H9 (cell line): ENCODE results near the gene ZNF202. TPM values are rescaled to one million over a fixed set of nuclear protein-coding genes. Genes with fewer than 3 reads are reported as not detected.

Experiments
- DNase-seq: peaks from one replicate; pipeline ENCODE4 v3.0.0-alpha.2; 2017
- H2AFZ ChIP-seq: one replicate; pipeline ENCODE4 v1.6.1; 2013; ENCODE audit warnings: mild to moderate bottlenecking, low read length, control low read depth, moderate library complexity
- H2AK5ac ChIP-seq: 2 replicates; pipeline ENCODE4 v1.6.1; 2013; ENCODE audit warnings: low read length, control low read depth, mixed read lengths; ENCODE audit not compliant: insufficient read length
- H2BK120ac ChIP-seq: one replicate; pipeline ENCODE4 v1.6.1; 2013; ENCODE audit warnings: low read depth, mild to moderate bottlenecking, low read length, control low read depth, inconsistent platforms; ENCODE audit not compliant: poor library complexity, severe bottlenecking
- H2BK12ac ChIP-seq: 2 replicates; pipeline ENCODE4 v1.6.1; 2013; ENCODE audit warnings: low read length, control low read depth, mixed read lengths, low read depth; ENCODE audit not compliant: insufficient read length
- H2BK15ac ChIP-seq: 2 replicates; pipeline ENCODE4 v1.6.1; 2013; ENCODE audit warnings: low read depth, low read length, control low read depth
- H2BK20ac ChIP-seq: one replicate; pipeline ENCODE4 v1.6.1; 2013; ENCODE audit warnings: low read depth, mild to moderate bottlenecking, low read length, control low read depth, inconsistent platforms; ENCODE audit not compliant: poor library complexity, severe bottlenecking
- H2BK5ac ChIP-seq: 2 replicates; pipeline ENCODE4 v1.6.1; 2013; ENCODE audit warnings: low read length, control low read depth, mixed read lengths; ENCODE audit not compliant: insufficient read length
- H3K14ac ChIP-seq: 2 replicates; pipeline ENCODE4 v1.6.1; 2013; ENCODE audit warnings: low read length, control low read depth; ENCODE audit not compliant: insufficient read depth
- H3K18ac ChIP-seq: 2 replicates; pipeline ENCODE4 v1.6.1; 2013; ENCODE audit warnings: low read depth, mild to moderate bottlenecking, mixed read lengths, low read length, control low read depth; ENCODE audit not compliant: insufficient read length
- H3K23ac ChIP-seq: 2 replicates; pipeline ENCODE4 v1.6.1; 2013; ENCODE audit warnings: low read length, control low read depth, mixed read lengths, low read depth; ENCODE audit not compliant: insufficient read length
- H3K23me2 ChIP-seq: 2 replicates; pipeline ENCODE4 v1.6.1; 2013; ENCODE audit warnings: low read depth, mild to moderate bottlenecking, mixed read lengths, low read length, control low read depth; ENCODE audit not compliant: insufficient read length, poor library complexity, severe bottlenecking
- H3K27ac ChIP-seq: 2 replicates; pipeline ENCODE4 v1.5.1; 2013; ENCODE audit warnings: low read length, control low read depth, mixed read lengths, low read depth; ENCODE audit not compliant: insufficient read length
- H3K27me3 ChIP-seq: 2 replicates; pipeline ENCODE4 v1.6.1; 2013; ENCODE audit warnings: low read length, control low read depth, inconsistent platforms; ENCODE audit not compliant: insufficient read depth
- H3K4ac ChIP-seq: 2 replicates; pipeline ENCODE4 v1.6.1; 2013; ENCODE audit warnings: low read depth, mild to moderate bottlenecking, control low read depth, inconsistent platforms, low read length, moderate library complexity
- H3K4me1 ChIP-seq: 2 replicates; pipeline ENCODE4 v1.6.1; 2013; ENCODE audit warnings: low read length, control low read depth, inconsistent platforms; ENCODE audit not compliant: insufficient read depth
- H3K4me2 ChIP-seq: 2 replicates; pipeline ENCODE4 v1.6.1; 2013; ENCODE audit warnings: low read length, control low read depth, mixed read lengths; ENCODE audit not compliant: insufficient read length, insufficient read depth
- H3K56ac ChIP-seq: 2 replicates; pipeline ENCODE4 v1.6.1; 2013; ENCODE audit warnings: low read depth, mild to moderate bottlenecking, mixed read lengths, low read length, control low read depth; ENCODE audit not compliant: insufficient read length
- H3K79me1 ChIP-seq: 2 replicates; pipeline ENCODE4 v1.6.1; 2013; ENCODE audit warnings: low read depth, mild to moderate bottlenecking, moderate library complexity, low read length, control low read depth, inconsistent platforms; ENCODE audit not compliant: insufficient read depth, poor library complexity, severe bottlenecking
- H3K79me2 ChIP-seq: 2 replicates; pipeline ENCODE4 v1.6.1; 2013; ENCODE audit warnings: low read length, control low read depth, inconsistent platforms; ENCODE audit not compliant: insufficient read depth
- H3K9ac ChIP-seq: 2 replicates; pipeline ENCODE4 v1.6.1; 2013; ENCODE audit warnings: low read length, control low read depth, mixed read lengths; ENCODE audit not compliant: insufficient read length; ENCODE audit errors: extremely low read depth
- H3K9me3 ChIP-seq: one replicate; pipeline ENCODE4 v1.6.1; 2013; ENCODE audit warnings: low read depth, low read length, inconsistent platforms; ENCODE audit not compliant: control insufficient read depth
- H3T11ph ChIP-seq: one replicate; pipeline ENCODE4 v1.6.1; 2013; ENCODE audit warnings: mild to moderate bottlenecking, low read length, control low read depth, inconsistent platforms
- H4K20me1 ChIP-seq: one replicate; pipeline ENCODE4 v1.6.1; 2013; ENCODE audit not compliant: control insufficient read depth, insufficient read length, insufficient read depth
- H4K5ac ChIP-seq: 2 replicates; pipeline ENCODE4 v1.6.1; 2013; ENCODE audit warnings: low read depth, mild to moderate bottlenecking, mixed read lengths, low read length, control low read depth; ENCODE audit not compliant: insufficient read length
- H4K8ac ChIP-seq: replicated peaks from 2 replicates; pipeline ENCODE4 v1.6.1; 2013; ENCODE audit warnings: low read length, control low read depth, mixed read lengths, low read depth; ENCODE audit not compliant: insufficient read length
- H4K91ac ChIP-seq: 2 replicates; pipeline ENCODE4 v1.6.1; 2013; ENCODE audit warnings: low read depth, mild to moderate bottlenecking, moderate library complexity, mixed read lengths, low read length, control low read depth; ENCODE audit not compliant: insufficient read length
- H3K27ac Mint-ChIP-seq, 3 experiments: 2 replicates in 2 of 3; 3 replicates in 1 of 3; pipeline ENCODE4 v1.8.0; 2020 to 2021; ENCODE audit warnings: mixed read lengths in 3 of 3, mild to moderate bottlenecking in 1 of 3, moderate library complexity in 1 of 3
- H3K27me3 Mint-ChIP-seq: 2 replicates; pipeline ENCODE4 v1.8.0; 2021; ENCODE audit warnings: low read depth, mild to moderate bottlenecking, moderate library complexity, mixed read lengths
- H3K36me3 Mint-ChIP-seq, 3 experiments: 2 replicates in 2 of 3; 3 replicates in 1 of 3; pipeline ENCODE4 v1.8.0; 2020 to 2021; ENCODE audit warnings: low read depth in 3 of 3, mixed read lengths in 3 of 3; ENCODE audit not compliant: insufficient read depth in 1 of 3
- H3K4me1 Mint-ChIP-seq, 2 experiments: 2 replicates each; pipeline ENCODE4 v1.8.0; 2020; ENCODE audit warnings: mixed read lengths in 2 of 2
- H3K4me3 Mint-ChIP-seq, 2 experiments: 2 replicates in 1 of 2; 3 replicates in 1 of 2; pipeline ENCODE4 v1.8.0; 2020 to 2021; ENCODE audit warnings: mild to moderate bottlenecking in 2 of 2, mixed read lengths in 2 of 2, moderate library complexity in 1 of 2
- H3K9me3 Mint-ChIP-seq, 2 experiments: 2 replicates in 1 of 2; 3 replicates in 1 of 2; pipeline ENCODE4 v1.8.0; 2020; ENCODE audit warnings: mild to moderate bottlenecking in 2 of 2, mixed read lengths in 2 of 2, moderate library complexity in 1 of 2
- CTCF ChIP-seq: fragments of 200-600 bp; sonication (generic); conservative IDR thresholded peaks from 3 replicates; pipeline ENCODE4 v1.8.0; 2021; ENCODE audit warnings: antibody characterized with exemption, mild to moderate bottlenecking
- WGBS: extraction: QIAGEN DNeasy Blood & Tissue Kit; methylation state at CpG from one replicate; pipeline ENCODE4 v1.1.7; 2013; ENCODE audit warnings: missing lambda C conversion rate, low lambda C conversion rate, mixed read lengths; ENCODE audit not compliant: insufficient read length; ENCODE audit errors: extremely low coverage; 5-methylcytosine and 5-hydroxymethylcytosine counted together
- total RNA-seq: library from RNA; stranded (reverse); gene quantifications from 2 replicates; pipeline ENCODE4 v1.2.1, GENCODE V29; 2021

Gene ZNF202
- total RNA-seq, 1 experiment from 2014 or later: 49.2 TPM

DNA sequence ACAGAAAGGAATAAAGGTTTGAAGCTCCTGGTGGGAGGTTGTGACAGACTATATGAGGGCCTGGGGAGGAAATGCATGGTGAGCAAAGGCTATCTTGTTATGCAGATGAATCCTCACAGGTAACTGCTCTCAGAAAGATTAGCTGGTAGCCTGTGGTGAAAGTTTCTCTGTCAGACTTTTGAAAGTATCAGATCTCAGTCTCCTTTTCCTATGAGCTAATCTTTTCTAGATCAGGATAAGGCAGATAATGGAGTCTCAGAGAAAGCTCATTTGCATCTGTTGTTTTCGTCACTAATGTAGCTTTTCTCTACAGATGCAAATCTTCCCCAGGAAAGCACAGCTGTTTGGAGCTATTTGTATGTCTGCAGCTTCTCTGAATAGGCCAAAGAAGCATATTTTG is 33.8 kb upstream of the ZNF202 start:
- Mint-ChIP-seq H3K27me3 (no peaks in the 10 kb centered on the region), H3K36me3 (peaks cover 2 to 22% (median 18%) of the 10 kb centered on the region in 3 experiments), H3K9me3 (peaks cover 5 to 9% of the 10 kb centered on the region in 2 experiments; a peak in 4 of 5 replicates), H3K4me3 (no peak overlapping the region), H3K27ac (peak overlapping the region; percentile 40 to 99 (median 98)), H3K4me1 (peaks cover 62 to 69% of the 10 kb centered on the region in 2 experiments)
- no peak overlapping the region for H4K5ac ChIP-seq
- H4K8ac ChIP-seq: no peak overlapping the region
- peak overlapping the region; percentile 99 for H3K27ac ChIP-seq
- no peaks in the 10 kb centered on the region for H3K23me2 ChIP-seq
- H3K4me2 ChIP-seq: peak overlapping the region; percentile 31
- no peak overlapping the region for H3K14ac ChIP-seq
- no peaks in the 10 kb centered on the region for H4K20me1 ChIP-seq
- H3K9me3 ChIP-seq: no peaks in the 10 kb centered on the region
- no peak overlapping the region for H2BK12ac ChIP-seq
- H2AFZ ChIP-seq: no peak overlapping the region
- no peaks in the 10 kb centered on the region for H3K79me1 ChIP-seq
- H3K18ac ChIP-seq: no peak overlapping the region
- no peaks in the 10 kb centered on the region for H3K79me2 ChIP-seq
- H3K9ac ChIP-seq: no peak overlapping the region
- no peak overlapping the region for H3K23ac ChIP-seq
- no peak overlapping the region for H3K4ac ChIP-seq
- no CpG with 5 or more reads among the region's 1 CpG for WGBS
- no peak overlapping the region for H3T11ph ChIP-seq
- no peak overlapping the region for H2AK5ac ChIP-seq
- H3K27me3 ChIP-seq: no peaks in the 10 kb centered on the region
- H2BK20ac ChIP-seq: no peak overlapping the region
- H3K4me1 ChIP-seq: peaks cover 4% of the 10 kb centered on the region; the same call in 1 of the 2 replicates
- H2BK5ac ChIP-seq: no peak overlapping the region
- TF ChIP-seq CTCF: no peak
- H4K91ac ChIP-seq: no peak overlapping the region
- H2BK120ac ChIP-seq: no peak overlapping the region
- peak; percentile 71 for DNase-seq
- no peak overlapping the region for H2BK15ac ChIP-seq
- no peak overlapping the region for H3K56ac ChIP-seq
